ENCODE data around the gene DGCR2.
"Not testable (repeated sequence)": the region's sequence is repeated elsewhere in the genome, so short reads cannot be mapped to it uniquely, and the experiment has no call there.

DGCR2 gene

GRCh38 chr22:19012308-19012986 is 109.8 kb downstream of the DGCR2 start:
- DNase-seq (ENCODE audit: low read depth in 3 of 3, low spot score in 1 of 3) = no peak

- not testable (repeated sequence) for DNase-seq (ENCODE audit: low read depth in 3 of 3, low spot score in 1 of 3)
Measured at GRCh38 chr22:19011611-19012010, 110.6 kb downstream of the DGCR2 start.

GRCh38 chr22:19011075-19011474 is 111.1 kb downstream of the DGCR2 start:
- DNase-seq (ENCODE audit: low read depth in 3 of 3, low spot score in 1 of 3) = no peak

GRCh38 chr22:19005905-19006304 is 116.3 kb downstream of the DGCR2 start:
- no peak for DNase-seq (ENCODE audit: low read depth in 3 of 3, low spot score in 1 of 3)

DNA sequence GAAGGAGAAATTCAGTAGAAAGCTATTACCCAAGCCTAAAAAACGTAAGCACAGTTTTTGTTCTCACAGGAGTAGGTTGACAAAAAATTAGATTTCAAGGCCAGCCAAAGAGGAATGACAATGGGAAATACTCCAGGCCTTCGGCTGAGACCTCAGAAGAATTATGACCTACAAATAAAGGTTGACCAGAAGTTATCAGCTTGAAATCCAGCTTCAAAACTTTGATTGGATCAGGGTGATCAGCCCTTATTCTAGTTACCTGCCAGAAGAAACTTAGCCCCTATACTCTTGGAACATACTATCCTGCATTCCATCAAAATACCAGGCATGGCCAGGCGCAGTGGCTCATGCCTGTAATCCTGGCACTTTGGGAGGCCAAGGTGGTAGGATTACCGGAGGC is 117.7 kb downstream of the DGCR2 start:
- DNase-seq (ENCODE audit: low read depth in 3 of 3, low spot score in 1 of 3) = no peak

- no peak for DNase-seq (ENCODE audit: low read depth in 3 of 3, low spot score in 1 of 3)
Measured at GRCh38 chr22:19003508-19003907, 118.7 kb downstream of the DGCR2 start.

- DNase-seq (ENCODE audit: low read depth in 3 of 3, low spot score in 1 of 3) = no peak
Measured at GRCh38 chr22:19002684-19003038, 119.6 kb downstream of the DGCR2 start.

DNA sequence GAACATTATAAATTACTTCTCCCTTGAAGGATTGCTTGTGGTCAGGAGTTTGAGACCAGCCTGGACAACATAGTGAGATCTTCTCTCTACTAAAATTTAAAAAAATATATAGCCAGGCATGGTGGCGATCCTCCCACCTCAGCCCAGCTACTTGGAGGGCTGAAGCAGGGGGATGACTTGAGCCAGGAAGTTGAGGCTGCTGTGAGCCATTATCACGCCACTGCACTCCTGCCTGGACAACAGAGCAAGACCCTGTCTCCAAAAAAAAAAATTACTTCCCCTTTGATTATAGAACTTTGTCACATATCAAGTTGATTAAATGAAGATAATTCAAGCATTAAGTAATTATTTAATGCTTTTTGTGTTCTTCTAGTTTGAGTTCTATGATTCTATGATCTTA is 121.0 kb downstream of the DGCR2 start:
- no peak for DNase-seq (ENCODE audit: low read depth in 3 of 3, low spot score in 1 of 3)

DNA sequence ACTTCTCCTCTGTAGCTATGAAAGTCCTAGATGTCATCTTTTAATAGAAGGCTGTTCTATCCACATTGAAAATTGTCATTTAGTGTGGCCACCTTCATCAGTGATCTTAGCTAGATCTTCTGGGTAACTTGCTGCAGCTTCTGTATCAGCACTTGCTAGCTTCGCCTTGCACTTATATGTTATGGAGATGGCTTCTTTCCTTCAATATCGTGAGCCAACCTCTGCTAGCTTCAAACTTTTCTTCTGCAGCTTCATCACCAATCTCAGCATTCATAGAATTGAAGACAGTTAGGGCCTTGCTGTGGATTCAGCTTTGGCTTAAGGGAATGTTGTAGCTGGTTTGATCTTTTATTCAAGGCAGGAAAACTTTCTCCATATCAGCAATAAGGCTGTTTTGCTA is 122.1 kb downstream of the DGCR2 start:
- not testable (repeated sequence) for DNase-seq (ENCODE audit: low read depth in 3 of 3, low spot score in 1 of 3)

DNA sequence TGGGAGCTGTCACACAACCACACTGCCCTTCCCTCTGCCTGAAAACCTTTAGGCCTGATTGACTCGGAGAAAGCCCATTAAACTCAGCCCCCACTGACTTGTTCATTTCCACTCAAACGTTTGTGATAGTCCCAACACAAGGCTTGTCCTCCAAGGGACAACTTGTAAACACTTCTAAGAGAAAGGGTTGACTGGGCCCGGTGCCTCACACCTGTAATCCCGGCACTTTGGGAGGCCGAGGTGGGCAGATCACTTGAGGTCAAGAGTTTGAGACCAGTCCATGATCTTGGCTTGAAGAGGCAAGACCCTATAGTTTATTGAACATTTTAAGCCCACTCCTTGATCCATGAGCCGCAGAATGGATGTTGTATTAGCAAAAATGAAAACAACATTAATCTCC is 122.8 kb downstream of the DGCR2 start:
- no peak for DNase-seq (ENCODE audit: low read depth in 3 of 3, low spot score in 1 of 3)

DNA sequence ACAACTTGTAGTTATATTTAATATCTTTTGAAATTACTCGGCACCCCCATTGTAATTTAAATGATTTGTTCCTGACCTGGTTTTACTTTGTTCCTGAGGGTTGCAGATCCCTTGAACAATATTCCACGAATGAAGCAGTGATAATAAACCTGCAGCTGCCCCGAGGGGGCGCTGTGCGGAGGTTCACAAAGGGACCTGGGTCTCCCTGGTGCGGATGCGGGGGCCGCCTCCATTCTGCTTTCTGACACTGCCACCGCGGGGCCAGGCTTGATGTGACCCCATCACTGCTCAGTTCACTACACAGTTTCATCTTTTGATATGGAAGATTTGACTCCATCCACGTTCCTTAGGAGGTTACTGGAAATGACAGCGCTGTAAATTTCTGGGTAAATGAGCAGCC is 123.2 kb downstream of the DGCR2 start:
- no peak for DNase-seq (ENCODE audit: low read depth in 3 of 3, low spot score in 1 of 3)

- DNase-seq (ENCODE audit: low read depth in 3 of 3, low spot score in 1 of 3) = no peak
Measured at GRCh38 chr22:18997925-18998315, 124.3 kb downstream of the DGCR2 start.

GRCh38 chr22:18997306-18997924 is 124.8 kb downstream of the DGCR2 start:
- no peak for DNase-seq (ENCODE audit: low read depth in 3 of 3, low spot score in 1 of 3)

DNA sequence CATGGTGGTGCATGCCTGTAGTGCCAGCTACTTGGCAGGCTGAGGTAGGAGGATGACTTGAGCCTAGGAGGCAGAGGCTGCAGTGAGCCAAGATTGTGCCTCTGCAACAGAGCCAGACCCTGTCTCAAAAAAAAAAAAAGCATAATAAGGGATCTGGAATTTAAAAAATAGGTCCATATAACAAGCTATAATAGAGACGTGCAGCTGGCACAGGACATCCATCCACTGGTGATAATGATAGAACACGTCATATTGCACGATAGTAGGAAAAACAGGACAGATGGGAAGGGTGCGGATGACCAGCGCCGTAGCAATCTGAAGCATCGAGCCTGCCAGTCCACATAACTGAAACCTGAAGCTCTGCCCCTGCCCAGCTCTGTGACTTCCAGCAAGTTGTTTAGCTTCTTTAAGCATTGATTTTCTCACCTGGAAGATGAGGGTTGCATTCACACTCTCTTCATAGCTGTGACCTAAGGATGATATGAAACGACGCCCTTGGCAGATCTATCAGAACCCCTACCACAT is 125.8 kb downstream of the DGCR2 start:
- no peak for DNase-seq (ENCODE audit: low read depth in 3 of 3, low spot score in 1 of 3)

DNA sequence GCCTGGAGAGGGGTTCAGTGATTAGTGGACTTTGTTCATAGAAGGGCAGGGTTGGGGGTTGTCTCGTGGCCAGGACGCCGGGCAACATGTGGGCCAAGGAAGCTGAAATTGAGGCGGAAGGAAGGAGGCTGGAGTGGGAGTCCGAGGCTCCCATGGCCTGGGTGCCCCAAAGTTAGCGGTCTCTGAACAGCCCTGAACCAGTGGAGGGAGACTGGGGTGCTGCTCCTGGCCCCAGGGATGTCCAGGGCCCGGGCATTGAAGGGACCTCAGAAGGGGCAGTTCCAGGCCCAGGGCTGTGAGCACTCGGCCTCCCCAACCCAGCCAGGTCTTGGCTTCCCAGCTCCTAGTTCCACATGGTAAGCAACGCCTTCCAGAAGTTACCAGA is 126.9 kb downstream of the DGCR2 start:
- DNase-seq (ENCODE audit: low read depth in 3 of 3, low spot score in 1 of 3) = no peak

DNA sequence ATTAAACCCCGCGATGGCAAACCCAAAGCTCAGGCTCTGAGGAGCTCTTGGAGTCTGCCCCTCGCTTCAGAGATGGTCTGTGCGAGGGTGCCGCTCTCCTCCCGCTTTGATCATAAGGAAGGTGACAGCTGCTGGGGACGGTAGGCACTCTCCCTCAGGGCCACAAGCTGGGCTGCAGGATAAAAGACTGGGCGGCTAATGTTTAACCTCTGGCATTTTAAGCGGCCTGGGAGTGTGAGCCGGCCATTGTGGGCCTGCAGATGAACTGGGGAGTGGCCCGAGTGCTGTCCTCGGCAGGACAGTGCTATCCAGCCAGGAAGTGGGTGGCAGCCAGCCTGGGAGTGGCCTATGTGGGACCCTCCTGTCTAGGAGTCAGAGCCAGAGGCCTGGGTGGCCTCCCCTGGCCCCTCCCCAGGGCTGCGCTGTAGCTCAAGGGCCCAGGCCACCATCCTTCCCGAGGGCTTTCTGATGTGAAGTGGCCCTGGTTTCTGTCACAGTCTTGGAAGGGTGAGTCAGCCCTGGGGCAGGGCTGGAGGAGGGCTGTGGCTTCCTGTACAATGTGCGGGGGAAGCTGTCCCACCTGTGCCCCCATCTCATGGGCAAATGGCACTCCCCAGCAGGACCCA is 127.4 kb downstream of the DGCR2 start:
- DNase-seq (ENCODE audit: low read depth in 3 of 3, low spot score in 1 of 3) = no peak

DNA sequence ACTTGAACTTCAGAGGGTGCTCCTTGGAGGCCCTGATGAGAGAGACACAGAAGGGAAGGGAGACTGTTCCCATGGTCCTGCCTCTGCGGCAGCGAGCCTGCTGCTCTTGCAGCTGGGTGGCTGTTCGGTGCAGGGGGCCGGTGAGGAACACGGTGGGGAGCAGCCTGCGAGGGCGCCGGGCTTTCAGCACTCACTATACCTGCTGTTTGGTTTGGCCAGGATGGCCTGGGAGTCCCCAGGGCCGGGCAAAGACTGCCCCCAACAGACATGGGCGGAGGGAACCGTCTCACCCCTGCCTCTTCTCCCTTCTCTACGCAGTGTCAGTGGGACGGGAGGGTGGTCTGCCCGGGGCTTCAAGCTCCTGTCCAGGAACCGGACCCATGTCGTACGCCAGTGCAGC is 128.2 kb downstream of the DGCR2 start:
- no peak for DNase-seq (ENCODE audit: low read depth in 3 of 3, low spot score in 1 of 3)

- DNase-seq (ENCODE audit: low read depth in 3 of 3, low spot score in 1 of 3) = no peak
Measured at GRCh38 chr22:18992543-18993198, 129.5 kb downstream of the DGCR2 start.

DNA sequence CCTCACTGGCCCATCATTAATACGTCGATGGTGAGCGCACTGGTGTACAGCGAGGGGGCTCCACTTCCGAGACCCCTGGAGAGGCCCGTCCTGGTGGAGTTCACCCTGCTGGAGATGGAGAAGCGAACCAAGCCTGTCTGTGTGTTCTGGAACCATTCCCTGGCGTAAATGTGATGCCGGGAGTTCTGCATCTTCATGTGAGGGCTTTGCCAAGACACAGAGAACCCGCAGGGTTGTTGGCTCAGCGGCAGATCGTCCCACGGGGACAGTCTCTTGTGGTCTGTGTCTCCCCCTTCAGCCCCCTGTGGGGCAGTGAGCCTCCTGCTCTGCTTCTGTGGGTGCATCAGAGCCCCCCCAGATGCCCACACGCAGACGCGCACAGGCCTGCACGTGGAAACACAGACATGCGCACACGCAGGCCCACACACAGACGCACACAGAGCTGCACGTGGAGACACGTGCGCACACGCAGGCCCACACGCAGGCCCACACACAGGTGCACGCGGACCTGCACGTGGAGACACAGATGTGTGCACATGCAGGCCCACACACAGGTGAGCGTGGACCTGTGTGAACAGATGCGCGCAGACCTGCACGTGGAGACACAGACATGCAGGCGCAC is 130.3 kb downstream of the DGCR2 start:
- no peak for DNase-seq (ENCODE audit: low read depth in 3 of 3, low spot score in 1 of 3)

DNA sequence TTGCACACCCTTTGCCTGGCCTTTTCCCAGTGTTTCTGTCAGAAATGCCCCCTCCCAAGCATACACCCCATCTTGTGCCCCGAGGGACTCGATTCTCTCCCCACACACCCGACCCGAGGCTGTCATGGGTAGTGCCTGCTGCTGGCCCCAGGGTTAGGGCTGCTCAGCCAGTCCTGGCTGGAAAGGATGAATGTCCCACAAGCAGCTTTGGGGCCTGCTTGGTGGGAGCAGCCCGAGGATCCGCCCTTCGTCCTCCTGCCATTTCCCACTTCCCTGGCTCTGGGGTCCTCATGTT is 131.1 kb downstream of the DGCR2 start:
- no peak for DNase-seq (ENCODE audit: low read depth in 3 of 3, low spot score in 1 of 3)

GRCh38 chr22:18990355-18991137 is 131.7 kb downstream of the DGCR2 start:
- DNase-seq (ENCODE audit: low read depth in 3 of 3, low spot score in 1 of 3) = no peak

All from stimulated activated CD4-positive, alpha-beta T cell treated with anti-CD3 and anti-CD28 coated beads, TNF-alpha, amount 100 ng/mL, for 1 hour (primary cell).